Measurements from ENCODE around the gene GRPEL1.

GRPEL1 gene

GRCh38 chr4:7023486-7023885 is 44.4 kb downstream of the GRPEL1 start:
- DNase-seq (ENCODE audit: low spot score) = no peak

- DNase-seq (ENCODE audit: low spot score) = no peak
Observed at GRCh38 chr4:7021930-7022664, 45.8 kb downstream of the GRPEL1 start.

GRCh38 chr4:7021355-7021754 is 46.5 kb downstream of the GRPEL1 start:
- no peak for DNase-seq (ENCODE audit: low spot score)

- DNase-seq (ENCODE audit: low spot score) = no peak
Observed at GRCh38 chr4:7020856-7021255, 47.0 kb downstream of the GRPEL1 start.

- DNase-seq (ENCODE audit: low spot score) = no peak
Observed at GRCh38 chr4:7020290-7020689, 47.6 kb downstream of the GRPEL1 start.

- DNase-seq (ENCODE audit: low spot score) = no peak
Observed at GRCh38 chr4:7019367-7019766, 48.5 kb downstream of the GRPEL1 start.

GRCh38 chr4:7018281-7018680 is 49.6 kb downstream of the GRPEL1 start:
- DNase-seq (ENCODE audit: low spot score) = no peak

- no peak for DNase-seq (ENCODE audit: low spot score)
Observed at GRCh38 chr4:7017446-7018048, 50.3 kb downstream of the GRPEL1 start.

GRCh38 chr4:7016512-7016911 is 51.4 kb downstream of the GRPEL1 start:
- no peak for DNase-seq (ENCODE audit: low spot score)

GRCh38 chr4:7016086-7016485 is 51.8 kb downstream of the GRPEL1 start:
- no peak for DNase-seq (ENCODE audit: low spot score)

GRCh38 chr4:7015383-7016035 is 52.4 kb downstream of the GRPEL1 start:
- DNase-seq (ENCODE audit: low spot score) = no peak

GRCh38 chr4:7014815-7015214 is 53.0 kb downstream of the GRPEL1 start:
- no peak for DNase-seq (ENCODE audit: low spot score)

- DNase-seq (ENCODE audit: low spot score) = no peak
Observed at GRCh38 chr4:7013175-7013574, 54.7 kb downstream of the GRPEL1 start.

- no peak for DNase-seq (ENCODE audit: low spot score)
Observed at GRCh38 chr4:7009564-7009963, 58.3 kb downstream of the GRPEL1 start.
